Gastrocnemius medialis (tissue), 4 donors: ENCODE measurements around the gene HES5. TPM values are rescaled to one million over a fixed set of nuclear protein-coding genes. Genes with fewer than 3 reads are reported as not detected.

Source experiments
- ATAC-seq, 2 donors: fragments of 150-250 bp; one replicate each; pipeline ENCODE4 v1.9.1; 2016
- DNase-seq, 2 donors: peaks; one replicate each; pipeline ENCODE4 v3.0.0-alpha.2; 2019
- H3K27ac ChIP-seq, 4 donors: fragments of 200-600 bp; sonication (generic); 1 replicate in 1 of 4; 2 replicates in 3 of 4; pipeline ENCODE4 v1.5.1; 2016 to 2018; ENCODE audit warnings: mild to moderate bottlenecking in 2 of 4, moderate library complexity in 1 of 4
- H3K27me3 ChIP-seq, 3 donors: fragments of 200-600 bp; sonication (generic) in 2 of 3; 1 replicate in 1 of 3; 2 replicates in 2 of 3; pipeline versions ENCODE4 v1.5.1 to v1.6.0; 2016 to 2019; ENCODE audit warnings: mild to moderate bottlenecking in 1 of 3, moderate library complexity in 1 of 3
- H3K36me3 ChIP-seq, 2 donors: fragments of 200-600 bp; sonication (generic) in 1 of 2; one replicate each; pipeline ENCODE4 v1.5.1; 2017 to 2018
- H3K4me1 ChIP-seq, 2 donors: fragments of 200-600 bp; sonication (generic) in 1 of 2; one replicate each; pipeline ENCODE4 v1.5.1; 2016 to 2017; ENCODE audit warnings: mild to moderate bottlenecking in 2 of 2
- H3K4me3 ChIP-seq, 4 donors: fragments of 200-600 bp; sonication (generic) in 3 of 4; 1 replicate in 1 of 4; 2 replicates in 3 of 4; pipeline ENCODE4 v1.5.1; 2016 to 2019; ENCODE audit warnings: mild to moderate bottlenecking in 2 of 4
- H3K9me3 ChIP-seq, 3 donors: fragments of 200-600 bp; sonication (generic) in 2 of 3; 1 replicate in 1 of 3; 2 replicates in 2 of 3; pipeline ENCODE4 v1.5.1; 2016 to 2019
- POLR2A ChIP-seq, 2 donors: fragments of 450-650 bp; IDR thresholded peaks; one replicate each; pipeline ENCODE4 v1.6.1; 2017; ENCODE audit warnings: antibody characterized with exemption in 2 of 2, mild to moderate bottlenecking in 2 of 2, moderate library complexity in 2 of 2
- in situ Hi-C, 4 donors: fragments of 200-750 bp; cut with MboI; loops; one replicate each; pipeline versions ENCODE4 v1.15.0 to v1.8.0; 2017; ENCODE audit warnings: low sequenced_read_pairs in 4 of 4
- intact Hi-C: fragments of 100-400 bp; cut with DNase I; formaldehyde crosslinking; loops from one replicate; pipeline ENCODE4 v1.15.1; 2023; ENCODE audit warnings: low total_unique reads
- total RNA-seq, 4 donors: library from RNA; depleted of rRNA; stranded (reverse); fragments of >200 nt; gene quantifications; one replicate each; pipeline versions ENCODE4 v1.1.0 to v1.2.3, GENCODE V29; 2016
- TF ChIP-seq, protein P1 (sequence below), 5 experiments: fragments of 450-650 bp in 3 of 5; fragments of 200-600 bp in 2 of 5; sonication (generic) in 2 of 5; IDR thresholded peaks in 4 of 5; conservative IDR thresholded peaks in 1 of 5; 1 replicate in 4 of 5; 2 replicates in 1 of 5; pipeline ENCODE4 v1.5.1; 2016 to 2019; ENCODE audit warnings: antibody characterized with exemption in 5 of 5, mild to moderate bottlenecking in 3 of 5, moderate library complexity in 3 of 5

Gene HES5
- total RNA-seq, 4 donors from 2014 or later, result 0.49 TPM; not detected in 3

DNA sequence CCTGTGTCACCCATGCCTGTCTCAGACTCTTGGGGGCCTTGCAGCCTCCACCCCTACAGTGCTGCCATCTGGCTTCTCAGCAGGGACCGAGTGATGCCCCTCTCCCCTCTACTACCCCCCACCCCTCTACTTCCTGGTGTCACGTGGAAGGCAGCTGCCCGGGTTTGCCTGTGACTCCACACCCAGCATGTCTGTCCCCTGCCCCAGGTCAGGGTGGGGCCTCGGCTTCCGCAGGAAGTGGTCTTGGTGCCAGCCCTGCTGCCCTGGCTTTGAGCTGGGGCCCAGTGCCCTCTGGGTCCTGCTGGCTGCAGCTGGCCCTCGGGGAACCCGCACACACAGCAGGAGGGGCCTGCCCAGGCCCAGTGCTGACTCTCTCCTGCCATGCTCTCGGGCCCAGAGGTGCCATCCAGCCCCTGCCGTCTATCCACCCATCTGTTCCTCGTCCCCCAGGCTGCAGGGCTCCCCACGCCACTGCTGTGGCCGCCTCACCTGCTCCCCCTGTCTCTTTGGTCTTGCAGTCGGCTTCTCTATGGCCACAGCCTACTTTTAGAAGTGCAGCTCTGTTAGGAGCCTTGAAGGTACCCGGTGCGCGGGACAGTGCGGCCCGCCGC, 30.0 kb downstream of the HES5 start:
- Histone ChIP-seq H3K27ac (no peak overlapping the region), H3K27me3 (peaks cover 61 to 81% (median 69%) of the 10 kb centered on the region in 3 donors), H3K36me3 (no peaks in the 10 kb centered on the region), H3K9me3 (no peaks in the 10 kb centered on the region), H3K4me1 (peaks cover 5 to 13% of the 10 kb centered on the region in 2 donors), H3K4me3 (no peak overlapping the region)
- intact Hi-C loops (no loop called here), in situ Hi-C loops (no loop called here)
- ATAC-seq (no peak), DNase-seq (no peak)
- TF ChIP-seq, protein P1, sequence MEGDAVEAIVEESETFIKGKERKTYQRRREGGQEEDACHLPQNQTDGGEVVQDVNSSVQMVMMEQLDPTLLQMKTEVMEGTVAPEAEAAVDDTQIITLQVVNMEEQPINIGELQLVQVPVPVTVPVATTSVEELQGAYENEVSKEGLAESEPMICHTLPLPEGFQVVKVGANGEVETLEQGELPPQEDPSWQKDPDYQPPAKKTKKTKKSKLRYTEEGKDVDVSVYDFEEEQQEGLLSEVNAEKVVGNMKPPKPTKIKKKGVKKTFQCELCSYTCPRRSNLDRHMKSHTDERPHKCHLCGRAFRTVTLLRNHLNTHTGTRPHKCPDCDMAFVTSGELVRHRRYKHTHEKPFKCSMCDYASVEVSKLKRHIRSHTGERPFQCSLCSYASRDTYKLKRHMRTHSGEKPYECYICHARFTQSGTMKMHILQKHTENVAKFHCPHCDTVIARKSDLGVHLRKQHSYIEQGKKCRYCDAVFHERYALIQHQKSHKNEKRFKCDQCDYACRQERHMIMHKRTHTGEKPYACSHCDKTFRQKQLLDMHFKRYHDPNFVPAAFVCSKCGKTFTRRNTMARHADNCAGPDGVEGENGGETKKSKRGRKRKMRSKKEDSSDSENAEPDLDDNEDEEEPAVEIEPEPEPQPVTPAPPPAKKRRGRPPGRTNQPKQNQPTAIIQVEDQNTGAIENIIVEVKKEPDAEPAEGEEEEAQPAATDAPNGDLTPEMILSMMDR (IDR thresholded peaks at IDR 0.05 in 4 of 5, conservative IDR thresholded peaks at IDR 0.05 in 1 of 5), result no peak

DNA sequence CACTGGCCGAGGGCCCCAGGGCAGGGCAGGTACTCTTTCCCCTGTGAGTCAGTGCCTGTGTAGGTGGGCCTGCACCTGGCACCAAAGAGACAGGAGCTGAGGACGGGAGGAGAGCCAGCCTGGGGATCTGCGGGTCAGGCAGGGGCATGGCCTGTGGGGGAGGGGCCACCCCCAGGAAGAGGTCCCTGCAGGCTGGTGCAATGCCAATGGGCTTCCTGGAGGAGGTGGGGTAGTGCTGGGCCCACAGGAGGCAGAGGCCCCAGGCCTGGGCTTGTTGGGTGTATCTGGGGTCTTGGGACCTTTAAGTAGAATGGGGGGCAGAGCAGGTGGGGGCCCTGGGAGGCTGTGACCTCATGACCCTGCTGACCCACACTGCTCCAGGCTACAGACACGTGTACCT, 30.8 kb downstream of the HES5 start:
- in situ Hi-C loops (no loop called here), intact Hi-C loops (no loop called here)
- H3K4me3 ChIP-seq, result no peak overlapping the region
- ATAC-seq, result no peak
- TF ChIP-seq POLR2A (IDR thresholded peaks at IDR 0.05), result no peak
- TF ChIP-seq, protein P1 (IDR thresholded peaks at IDR 0.05 in 4 of 5, conservative IDR thresholded peaks at IDR 0.05 in 1 of 5), result no peak
- no peak overlapping the region for H3K27ac ChIP-seq
- no peak for DNase-seq
- no peaks in the 10 kb centered on the region for H3K36me3 ChIP-seq
- H3K9me3 ChIP-seq, result no peaks in the 10 kb centered on the region
- peaks cover 54 to 75% (median 61%) of the 10 kb centered on the region in 3 donors for H3K27me3 ChIP-seq
- H3K4me1 ChIP-seq, result peaks cover 0 to 14% of the 10 kb centered on the region in 2 donors

DNA sequence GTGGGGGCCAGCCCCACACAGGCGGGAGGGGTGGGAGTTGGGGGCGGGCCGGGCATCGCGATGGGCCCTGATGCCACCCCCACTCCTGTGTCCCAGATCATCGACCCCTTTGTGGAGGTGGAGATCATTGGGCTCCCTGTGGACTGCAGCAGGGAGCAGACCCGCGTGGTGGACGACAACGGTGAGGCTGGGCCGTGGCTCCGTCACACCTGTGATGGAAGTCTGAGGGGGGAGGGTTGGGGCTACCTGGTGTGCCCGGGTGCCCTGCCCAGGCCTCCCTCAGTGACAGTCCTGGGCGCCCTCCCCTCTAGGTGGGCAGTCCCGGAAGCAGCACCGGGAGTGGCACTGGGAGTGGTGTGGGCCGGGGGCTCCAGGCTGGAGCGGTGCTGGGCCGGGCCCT, 31.4 kb downstream of the HES5 start:
- no peak overlapping the region for H3K4me3 ChIP-seq
- TF ChIP-seq POLR2A (IDR thresholded peaks at IDR 0.05), result no peak
- TF ChIP-seq, protein P1 (IDR thresholded peaks at IDR 0.05 in 4 of 5, conservative IDR thresholded peaks at IDR 0.05 in 1 of 5), result no peak
- H3K9me3 ChIP-seq, result no peaks in the 10 kb centered on the region
- no peak for ATAC-seq
- H3K4me1 ChIP-seq, result peaks cover 0 to 17% of the 10 kb centered on the region in 2 donors
- intact Hi-C loops, result no loop called here
- in situ Hi-C loops, result no loop called here
- peaks cover 48 to 69% (median 55%) of the 10 kb centered on the region in 3 donors for H3K27me3 ChIP-seq
- DNase-seq, result no peak
- H3K36me3 ChIP-seq, result no peaks in the 10 kb centered on the region
- no peak overlapping the region for H3K27ac ChIP-seq

DNA sequence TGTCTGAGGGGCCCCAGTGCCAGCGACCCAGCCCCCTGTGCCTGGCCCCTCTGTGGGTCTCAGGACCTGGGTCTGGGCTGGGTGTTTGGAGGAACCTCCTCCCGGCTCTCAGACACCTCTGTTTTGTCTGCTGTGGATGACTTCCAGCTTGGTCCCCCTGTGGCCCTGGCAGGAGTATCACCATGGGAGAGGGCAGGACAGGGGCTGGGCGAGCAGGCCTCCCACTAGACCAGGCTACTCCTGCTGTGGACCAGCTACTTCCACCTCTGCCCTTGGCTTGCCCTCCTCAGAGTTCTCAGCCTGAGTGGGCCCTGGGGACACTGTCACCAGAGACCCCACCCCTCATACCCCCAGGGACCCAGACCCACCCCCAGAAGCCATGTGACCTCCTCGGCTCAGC, 32.2 kb downstream of the HES5 start:
- no peak for TF ChIP-seq POLR2A (IDR thresholded peaks at IDR 0.05)
- TF ChIP-seq, protein P1 (IDR thresholded peaks at IDR 0.05 in 4 of 5, conservative IDR thresholded peaks at IDR 0.05 in 1 of 5), result no peak
- H3K4me1 ChIP-seq, result peaks cover 0 to 19% of the 10 kb centered on the region in 2 donors
- no peaks in the 10 kb centered on the region for H3K36me3 ChIP-seq
- intact Hi-C loops, result no loop called here
- no peak for DNase-seq
- in situ Hi-C loops, result no loop called here
- no peak overlapping the region for H3K27ac ChIP-seq
- no peak for ATAC-seq
- peaks cover 42 to 61% (median 48%) of the 10 kb centered on the region in 3 donors for H3K27me3 ChIP-seq
- H3K4me3 ChIP-seq, result no peak overlapping the region
- no peaks in the 10 kb centered on the region for H3K9me3 ChIP-seq

DNA sequence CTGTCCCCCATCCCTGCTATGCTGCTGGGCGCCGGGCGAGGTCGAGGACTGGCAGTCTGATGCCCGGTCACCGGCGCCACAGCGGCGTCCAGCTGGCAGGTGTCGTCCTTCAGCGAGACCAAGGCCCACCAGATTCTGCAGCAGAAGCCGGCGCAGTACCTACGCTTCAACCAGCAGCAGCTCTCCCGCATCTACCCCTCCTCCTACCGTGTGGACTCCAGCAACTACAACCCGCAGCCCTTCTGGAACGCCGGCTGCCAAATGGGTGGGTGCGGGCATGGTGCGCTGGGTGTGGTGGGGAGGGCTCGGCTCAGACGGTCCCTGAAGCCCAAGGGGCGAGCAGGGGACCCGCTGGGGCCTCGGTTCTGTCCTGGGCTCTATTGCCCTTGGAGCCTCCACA, 33.3 kb downstream of the HES5 start:
- ATAC-seq (no peak), DNase-seq (no peak)
- no peaks in the 10 kb centered on the region for H3K9me3 ChIP-seq
- intact Hi-C loops (no loop called here), in situ Hi-C loops (no loop called here)
- no peak overlapping the region for H3K27ac ChIP-seq
- TF ChIP-seq POLR2A (IDR thresholded peaks at IDR 0.05), result no peak
- TF ChIP-seq, protein P1 (IDR thresholded peaks at IDR 0.05 in 4 of 5, conservative IDR thresholded peaks at IDR 0.05 in 1 of 5), result no peak
- no peak overlapping the region for H3K4me3 ChIP-seq
- peaks cover 0 to 19% of the 10 kb centered on the region in 2 donors for H3K4me1 ChIP-seq
- no peaks in the 10 kb centered on the region for H3K36me3 ChIP-seq
- H3K27me3 ChIP-seq, result peaks cover 37 to 58% (median 39%) of the 10 kb centered on the region in 3 donors
